H9 (cell line): Measurements from ENCODE around the gene ATP1A3. TPM values are rescaled to one million over a fixed set of nuclear protein-coding genes. Genes with fewer than 3 reads are reported as not detected.

Source experiments
- DNase-seq: peaks from one replicate; pipeline ENCODE4 v3.0.0-alpha.2; 2017
- H2AFZ ChIP-seq: one replicate; pipeline ENCODE4 v1.6.1; 2013; ENCODE audit warnings: mild to moderate bottlenecking, low read length, control low read depth, moderate library complexity
- H2AK5ac ChIP-seq: 2 replicates; pipeline ENCODE4 v1.6.1; 2013; ENCODE audit warnings: low read length, control low read depth, mixed read lengths; ENCODE audit not compliant: insufficient read length
- H2BK120ac ChIP-seq: one replicate; pipeline ENCODE4 v1.6.1; 2013; ENCODE audit warnings: low read depth, mild to moderate bottlenecking, low read length, control low read depth, inconsistent platforms; ENCODE audit not compliant: poor library complexity, severe bottlenecking
- H2BK12ac ChIP-seq: 2 replicates; pipeline ENCODE4 v1.6.1; 2013; ENCODE audit warnings: low read length, control low read depth, mixed read lengths, low read depth; ENCODE audit not compliant: insufficient read length
- H2BK15ac ChIP-seq: 2 replicates; pipeline ENCODE4 v1.6.1; 2013; ENCODE audit warnings: low read depth, low read length, control low read depth
- H2BK20ac ChIP-seq: one replicate; pipeline ENCODE4 v1.6.1; 2013; ENCODE audit warnings: low read depth, mild to moderate bottlenecking, low read length, control low read depth, inconsistent platforms; ENCODE audit not compliant: poor library complexity, severe bottlenecking
- H2BK5ac ChIP-seq: 2 replicates; pipeline ENCODE4 v1.6.1; 2013; ENCODE audit warnings: low read length, control low read depth, mixed read lengths; ENCODE audit not compliant: insufficient read length
- H3K14ac ChIP-seq: 2 replicates; pipeline ENCODE4 v1.6.1; 2013; ENCODE audit warnings: low read length, control low read depth; ENCODE audit not compliant: insufficient read depth
- H3K18ac ChIP-seq: 2 replicates; pipeline ENCODE4 v1.6.1; 2013; ENCODE audit warnings: low read depth, mild to moderate bottlenecking, mixed read lengths, low read length, control low read depth; ENCODE audit not compliant: insufficient read length
- H3K23ac ChIP-seq: 2 replicates; pipeline ENCODE4 v1.6.1; 2013; ENCODE audit warnings: low read length, control low read depth, mixed read lengths, low read depth; ENCODE audit not compliant: insufficient read length
- H3K23me2 ChIP-seq: 2 replicates; pipeline ENCODE4 v1.6.1; 2013; ENCODE audit warnings: low read depth, mild to moderate bottlenecking, mixed read lengths, low read length, control low read depth; ENCODE audit not compliant: insufficient read length, poor library complexity, severe bottlenecking
- H3K27ac ChIP-seq: 2 replicates; pipeline ENCODE4 v1.5.1; 2013; ENCODE audit warnings: low read length, control low read depth, mixed read lengths, low read depth; ENCODE audit not compliant: insufficient read length
- H3K27me3 ChIP-seq: 2 replicates; pipeline ENCODE4 v1.6.1; 2013; ENCODE audit warnings: low read length, control low read depth, inconsistent platforms; ENCODE audit not compliant: insufficient read depth
- H3K4ac ChIP-seq: 2 replicates; pipeline ENCODE4 v1.6.1; 2013; ENCODE audit warnings: low read depth, mild to moderate bottlenecking, control low read depth, inconsistent platforms, low read length, moderate library complexity
- H3K4me1 ChIP-seq: 2 replicates; pipeline ENCODE4 v1.6.1; 2013; ENCODE audit warnings: low read length, control low read depth, inconsistent platforms; ENCODE audit not compliant: insufficient read depth
- H3K4me2 ChIP-seq: 2 replicates; pipeline ENCODE4 v1.6.1; 2013; ENCODE audit warnings: low read length, control low read depth, mixed read lengths; ENCODE audit not compliant: insufficient read length, insufficient read depth
- H3K56ac ChIP-seq: 2 replicates; pipeline ENCODE4 v1.6.1; 2013; ENCODE audit warnings: low read depth, mild to moderate bottlenecking, mixed read lengths, low read length, control low read depth; ENCODE audit not compliant: insufficient read length
- H3K79me1 ChIP-seq: 2 replicates; pipeline ENCODE4 v1.6.1; 2013; ENCODE audit warnings: low read depth, mild to moderate bottlenecking, moderate library complexity, low read length, control low read depth, inconsistent platforms; ENCODE audit not compliant: insufficient read depth, poor library complexity, severe bottlenecking
- H3K79me2 ChIP-seq: 2 replicates; pipeline ENCODE4 v1.6.1; 2013; ENCODE audit warnings: low read length, control low read depth, inconsistent platforms; ENCODE audit not compliant: insufficient read depth
- H3K9ac ChIP-seq: 2 replicates; pipeline ENCODE4 v1.6.1; 2013; ENCODE audit warnings: low read length, control low read depth, mixed read lengths; ENCODE audit not compliant: insufficient read length; ENCODE audit errors: extremely low read depth
- H3K9me3 ChIP-seq: one replicate; pipeline ENCODE4 v1.6.1; 2013; ENCODE audit warnings: low read depth, low read length, inconsistent platforms; ENCODE audit not compliant: control insufficient read depth
- H3T11ph ChIP-seq: one replicate; pipeline ENCODE4 v1.6.1; 2013; ENCODE audit warnings: mild to moderate bottlenecking, low read length, control low read depth, inconsistent platforms
- H4K20me1 ChIP-seq: one replicate; pipeline ENCODE4 v1.6.1; 2013; ENCODE audit not compliant: control insufficient read depth, insufficient read length, insufficient read depth
- H4K5ac ChIP-seq: 2 replicates; pipeline ENCODE4 v1.6.1; 2013; ENCODE audit warnings: low read depth, mild to moderate bottlenecking, mixed read lengths, low read length, control low read depth; ENCODE audit not compliant: insufficient read length
- H4K8ac ChIP-seq: replicated peaks from 2 replicates; pipeline ENCODE4 v1.6.1; 2013; ENCODE audit warnings: low read length, control low read depth, mixed read lengths, low read depth; ENCODE audit not compliant: insufficient read length
- H4K91ac ChIP-seq: 2 replicates; pipeline ENCODE4 v1.6.1; 2013; ENCODE audit warnings: low read depth, mild to moderate bottlenecking, moderate library complexity, mixed read lengths, low read length, control low read depth; ENCODE audit not compliant: insufficient read length
- H3K27ac Mint-ChIP-seq, 3 experiments: 2 replicates in 2 of 3; 3 replicates in 1 of 3; pipeline ENCODE4 v1.8.0; 2020 to 2021; ENCODE audit warnings: mixed read lengths in 3 of 3, mild to moderate bottlenecking in 1 of 3, moderate library complexity in 1 of 3
- H3K27me3 Mint-ChIP-seq: 2 replicates; pipeline ENCODE4 v1.8.0; 2021; ENCODE audit warnings: low read depth, mild to moderate bottlenecking, moderate library complexity, mixed read lengths
- H3K36me3 Mint-ChIP-seq, 3 experiments: 2 replicates in 2 of 3; 3 replicates in 1 of 3; pipeline ENCODE4 v1.8.0; 2020 to 2021; ENCODE audit warnings: low read depth in 3 of 3, mixed read lengths in 3 of 3; ENCODE audit not compliant: insufficient read depth in 1 of 3
- H3K4me1 Mint-ChIP-seq, 2 experiments: 2 replicates each; pipeline ENCODE4 v1.8.0; 2020; ENCODE audit warnings: mixed read lengths in 2 of 2
- H3K4me3 Mint-ChIP-seq, 2 experiments: 2 replicates in 1 of 2; 3 replicates in 1 of 2; pipeline ENCODE4 v1.8.0; 2020 to 2021; ENCODE audit warnings: mild to moderate bottlenecking in 2 of 2, mixed read lengths in 2 of 2, moderate library complexity in 1 of 2
- H3K9me3 Mint-ChIP-seq, 2 experiments: 2 replicates in 1 of 2; 3 replicates in 1 of 2; pipeline ENCODE4 v1.8.0; 2020; ENCODE audit warnings: mild to moderate bottlenecking in 2 of 2, mixed read lengths in 2 of 2, moderate library complexity in 1 of 2
- WGBS: extraction: QIAGEN DNeasy Blood & Tissue Kit; methylation state at CpG from one replicate; pipeline ENCODE4 v1.1.7; 2013; ENCODE audit warnings: missing lambda C conversion rate, low lambda C conversion rate, mixed read lengths; ENCODE audit not compliant: insufficient read length; ENCODE audit errors: extremely low coverage; 5-methylcytosine and 5-hydroxymethylcytosine counted together
- total RNA-seq: library from RNA; stranded (reverse); gene quantifications from 2 replicates; pipeline ENCODE4 v1.2.1, GENCODE V29; 2021
- TF ChIP-seq, protein P1 (sequence below): fragments of 200-600 bp; sonication (generic); conservative IDR thresholded peaks from 3 replicates; pipeline ENCODE4 v1.8.0; 2021; ENCODE audit warnings: antibody characterized with exemption, mild to moderate bottlenecking

Gene ATP1A3
- total RNA-seq, 1 experiment from 2014 or later, result 11.6 TPM

DNA sequence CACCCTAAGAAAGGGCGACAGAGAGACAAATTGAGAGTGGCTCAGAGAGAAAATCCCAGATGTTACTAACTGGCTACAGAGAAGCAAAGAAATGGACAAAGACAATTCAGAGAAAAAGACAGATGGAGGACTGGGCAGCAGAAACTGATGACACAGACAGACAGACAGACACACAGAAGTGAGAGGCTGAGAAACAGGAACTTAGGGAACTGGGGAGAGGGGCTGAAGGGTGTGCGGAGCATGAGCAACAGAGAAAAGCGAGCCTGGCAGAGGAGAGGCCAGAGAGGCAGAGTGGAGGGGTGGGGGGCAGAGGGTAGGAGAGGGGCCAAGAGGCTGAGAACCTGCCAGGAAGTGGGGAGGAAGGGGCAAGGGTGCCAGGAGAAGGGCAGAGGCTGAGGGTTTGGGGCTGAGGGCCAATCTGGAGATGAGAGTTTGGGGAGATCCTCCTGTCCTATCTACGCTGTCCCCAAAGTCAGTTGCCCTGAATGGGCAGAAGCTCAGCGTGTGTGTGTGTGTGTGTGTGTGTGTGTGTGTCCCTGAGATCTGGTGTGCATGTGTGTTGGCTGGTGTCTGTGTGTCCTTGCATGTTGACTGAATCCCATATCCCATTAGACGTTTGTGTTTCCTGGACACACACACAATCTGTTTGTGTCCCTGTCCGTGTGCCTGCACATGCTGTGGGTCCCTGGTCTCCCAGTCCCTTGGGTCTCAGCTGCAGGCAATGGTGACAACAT, 60.2 kb downstream of the ATP1A3 start:
- Histone ChIP-seq H3K9ac (no peak overlapping the region), H3K79me2 (no peaks in the 10 kb centered on the region), H4K5ac (no peak overlapping the region), H2AFZ (no peak overlapping the region), H3K23me2 (no peaks in the 10 kb centered on the region), H2BK15ac (no peak overlapping the region), H3K4ac (no peak overlapping the region), H4K91ac (no peak overlapping the region), H3K79me1 (no peaks in the 10 kb centered on the region), H3T11ph (no peak overlapping the region), H2BK5ac (no peak overlapping the region), H2BK20ac (no peak overlapping the region), H2AK5ac (no peak overlapping the region), H4K8ac (no peak overlapping the region), H3K27ac (no peak overlapping the region), H3K4me2 (no peak overlapping the region), H3K4me1 (peaks cover 3% of the 10 kb centered on the region; the same call in 1 of the 2 replicates), H2BK120ac (no peak overlapping the region), H3K14ac (no peak overlapping the region), H3K56ac (no peak overlapping the region), H3K27me3 (peaks cover 78% of the 10 kb centered on the region), H2BK12ac (no peak overlapping the region), H4K20me1 (no peaks in the 10 kb centered on the region), H3K18ac (no peak overlapping the region), H3K23ac (no peak overlapping the region), H3K9me3 (no peaks in the 10 kb centered on the region)
- TF ChIP-seq, protein P1, sequence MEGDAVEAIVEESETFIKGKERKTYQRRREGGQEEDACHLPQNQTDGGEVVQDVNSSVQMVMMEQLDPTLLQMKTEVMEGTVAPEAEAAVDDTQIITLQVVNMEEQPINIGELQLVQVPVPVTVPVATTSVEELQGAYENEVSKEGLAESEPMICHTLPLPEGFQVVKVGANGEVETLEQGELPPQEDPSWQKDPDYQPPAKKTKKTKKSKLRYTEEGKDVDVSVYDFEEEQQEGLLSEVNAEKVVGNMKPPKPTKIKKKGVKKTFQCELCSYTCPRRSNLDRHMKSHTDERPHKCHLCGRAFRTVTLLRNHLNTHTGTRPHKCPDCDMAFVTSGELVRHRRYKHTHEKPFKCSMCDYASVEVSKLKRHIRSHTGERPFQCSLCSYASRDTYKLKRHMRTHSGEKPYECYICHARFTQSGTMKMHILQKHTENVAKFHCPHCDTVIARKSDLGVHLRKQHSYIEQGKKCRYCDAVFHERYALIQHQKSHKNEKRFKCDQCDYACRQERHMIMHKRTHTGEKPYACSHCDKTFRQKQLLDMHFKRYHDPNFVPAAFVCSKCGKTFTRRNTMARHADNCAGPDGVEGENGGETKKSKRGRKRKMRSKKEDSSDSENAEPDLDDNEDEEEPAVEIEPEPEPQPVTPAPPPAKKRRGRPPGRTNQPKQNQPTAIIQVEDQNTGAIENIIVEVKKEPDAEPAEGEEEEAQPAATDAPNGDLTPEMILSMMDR, result no peak
- H3K4me3 Mint-ChIP-seq, result no peak overlapping the region; a peak in 1 of 5 replicates
- no CpG with 5 or more reads among the region's 7 CpGs for WGBS
- H3K9me3 Mint-ChIP-seq, result peaks cover 0 to 3% of the 10 kb centered on the region in 2 experiments; a peak in 2 of 5 replicates
- no peak for DNase-seq
- no peaks in the 10 kb centered on the region for H3K36me3 Mint-ChIP-seq
- peaks cover 24 to 55% of the 10 kb centered on the region in 2 experiments for H3K4me1 Mint-ChIP-seq
- no peak overlapping the region; a peak in 1 of 7 replicates for H3K27ac Mint-ChIP-seq
- no peaks in the 10 kb centered on the region; the same call in none of the 2 replicates for H3K27me3 Mint-ChIP-seq
